ENCODE data around the gene ARMC5. TPM values are rescaled to one million over a fixed set of nuclear protein-coding genes. Genes with fewer than 3 reads are reported as not detected.

The ARMC5 gene
- total and polyA plus RNA-seq, 9 of the 15 experiments (the other 6 are each of a cell fraction or from before 2014, with no cell fraction given): 0.11 to 13.5 (median 2.1) TPM

- Histone ChIP-seq H3K27me3 (ENCODE audit: control insufficient read depth in 2 of 2, insufficient read depth in 2 of 2, low read length in 2 of 2) (no peaks in the 10 kb centered on the region), H4K20me1 (replicated peaks; ENCODE audit: control insufficient read depth, insufficient read depth, low read length) (no peaks in the 10 kb centered on the region), H2AFZ (ENCODE audit: low read depth, low read length) (peak overlapping the region; percentile 78), H3K27ac (ENCODE audit: extremely low read depth, low read depth, low read length) (peak overlapping the region; percentile 48; the same call in 1 of the 3 replicates), H3K79me2 (ENCODE audit: control insufficient read depth, insufficient read depth, low read length) (no peaks in the 10 kb centered on the region), H3K9me3 (replicated peaks; ENCODE audit: control insufficient read depth, insufficient read depth, low read depth, low read length) (no peaks in the 10 kb centered on the region), H3K9ac (ENCODE audit: insufficient read depth in 1 of 2, low read depth in 2 of 2, low read length in 2 of 2) (no peak overlapping the region), H3K4me3 (no peak overlapping the region), H3K36me3 (ENCODE audit: control insufficient read depth, insufficient read depth, low read length) (no peaks in the 10 kb centered on the region), H3K4me1 (replicated peaks in 1 of 2; ENCODE audit: control insufficient read depth in 2 of 2, insufficient read depth in 2 of 2, low read length in 2 of 2) (peaks cover 35 to 68% of the 10 kb centered on the region in 2 experiments), H3K9me1 (ENCODE audit: control insufficient read depth, insufficient read depth, low read length) (no peaks in the 10 kb centered on the region), H3K4me2 (ENCODE audit: insufficient read depth, low read length) (peak overlapping the region; percentile 74; the same call in 1 of the 2 replicates)
- ATAC-seq (no peak), FAIRE-seq (no peak), DNase-seq (ENCODE audit: extremely low read depth in 1 of 4, low spot score in 3 of 4) (peak; percentile 36 to 48 (median 45))
- TF ChIP-seq ZBTB33 (CRISPR knock-in tag; IDR thresholded peaks at IDR 0.05) (peak; percentile 70; the same call in 1 of the 2 replicates), USF1 (CRISPR knock-in tag; IDR thresholded peaks at IDR 0.05) (0 out of 2 replicates have a peak, but pooled peaks have one; percentile 27), BHLHE40 (IDR thresholded peaks at IDR 0.05; ENCODE audit: low read length) (peak; percentile 39; the same call in 1 of the 2 replicates), SP1 (CRISPR knock-in tag; IDR thresholded peaks at IDR 0.05) (no peak), ZNF324 (CRISPR knock-in tag; IDR thresholded peaks at IDR 0.05) (no peak)
- intact Hi-C loops (cut with micrococcal nuclease): no loop called here
- POLR2A ChIA-PET: interaction anchor here (0.7 to 1.0 kb wide), 2 partner anchors 15 to 452 kb away, joined by 3 read pairs; no protein-coding TSS in a partner anchor
- in situ Hi-C loops (cut with MboI): no loop called here
- CTCF ChIA-PET (ENCODE audit: low intra/inter-chr PET ratio): no interaction called here
- no TSS peak for BruUV-seq (replicated peaks)
- 72% methylated on average over 16 of the region's 26 CpGs for WGBS (ENCODE audit: insufficient coverage, low coverage, missing lambda C conversion rate)
Observed at GRCh38 chr16:31475946-31476302, 16.6 kb downstream of the ARMC5 start.
